ENCODE measurements around the gene ASB4.
A peak's percentile ranks its signal among the peaks of the same experiment; 100 is the strongest.
"Not testable (repeated sequence)": the region's sequence is repeated elsewhere in the genome, so short reads cannot be mapped to it uniquely, and the experiment has no call there.

Gene ASB4

DNA sequence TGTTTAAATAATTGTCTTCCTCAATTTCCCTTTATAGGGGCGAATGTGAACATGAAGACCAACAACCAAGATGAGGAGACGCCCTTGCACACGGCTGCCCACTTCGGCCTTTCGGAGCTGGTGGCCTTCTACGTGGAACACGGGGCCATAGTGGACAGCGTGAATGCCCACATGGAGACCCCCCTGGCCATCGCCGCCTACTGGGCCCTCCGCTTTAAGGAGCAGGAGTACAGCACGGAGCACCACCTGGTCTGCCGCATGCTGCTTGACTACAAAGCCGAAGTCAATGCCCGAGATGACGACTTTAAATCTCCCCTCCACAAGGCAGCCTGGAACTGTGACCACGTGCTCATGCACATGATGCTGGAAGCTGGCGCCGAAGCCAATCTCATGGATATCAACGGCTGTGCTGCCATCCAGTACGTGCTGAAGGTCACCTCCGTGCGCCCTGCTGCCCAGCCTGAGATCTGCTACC is 42.1 kb downstream of the ASB4 start:
- DNase-seq, result no peak

- DNase-seq, result no peak
These were observed 44.0 kb downstream of the ASB4 start for GRCh38 chr7:95529701-95530100.

DNA sequence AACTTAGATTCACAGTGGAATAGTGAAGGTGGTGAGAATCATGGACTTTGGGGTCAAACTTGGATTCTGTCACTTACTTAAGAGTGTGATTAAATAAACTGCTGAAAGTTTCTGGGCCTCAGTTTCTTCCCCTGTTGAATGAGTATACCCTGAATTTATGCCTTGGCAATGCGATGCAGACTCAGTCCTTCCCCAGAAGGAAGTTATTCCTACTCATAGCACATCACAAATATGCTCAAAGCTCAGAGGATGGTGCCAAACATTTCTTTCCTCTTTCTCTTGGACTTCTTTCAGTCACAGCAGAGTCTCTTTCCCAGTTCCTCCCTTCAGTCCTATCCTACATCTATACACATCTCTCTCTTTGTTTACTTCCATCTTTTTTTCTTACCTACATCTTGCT is 45.1 kb downstream of the ASB4 start:
- DNase-seq, result no peak

GRCh38 chr7:95531605-95532219 is 46.0 kb downstream of the ASB4 start:
- no peak for DNase-seq

DNA sequence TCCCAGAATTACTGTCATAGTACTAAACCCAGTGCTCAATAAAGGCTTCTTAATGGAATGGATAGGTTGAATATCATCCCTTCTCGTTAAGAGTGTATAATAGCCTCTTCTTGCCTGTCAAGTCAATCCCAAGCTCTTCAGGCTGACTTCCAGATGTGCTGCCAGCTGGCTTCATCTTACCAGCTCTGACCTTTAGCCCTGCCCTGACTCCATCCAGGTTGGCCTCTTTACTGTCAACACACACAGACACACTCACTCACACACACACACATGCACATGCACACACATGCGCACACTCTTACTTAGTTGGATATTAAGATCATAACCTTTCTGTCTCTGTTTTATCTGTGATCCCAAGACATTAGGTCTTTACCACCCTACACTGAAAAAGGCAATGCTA is 49.1 kb downstream of the ASB4 start:
- DNase-seq, result no peak

DNA sequence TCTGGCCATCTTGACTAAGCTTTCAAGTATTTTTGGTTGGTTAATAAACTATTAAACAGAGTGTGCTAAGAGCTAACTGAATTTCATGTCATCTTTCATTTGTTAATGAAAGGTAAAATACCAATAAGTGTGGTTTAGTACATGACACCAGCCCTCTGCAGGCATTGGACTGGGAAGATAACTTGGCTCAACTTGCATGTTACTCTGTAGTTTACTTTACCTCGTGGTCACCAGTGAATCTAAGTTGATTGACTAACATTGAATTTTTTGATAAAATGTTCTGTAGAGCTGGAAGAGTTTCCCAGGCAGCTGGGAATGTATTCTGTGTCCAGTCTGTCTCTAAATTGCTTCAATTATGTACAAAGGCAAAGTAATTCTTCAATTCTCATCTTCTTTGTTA is 49.9 kb downstream of the ASB4 start:
- DNase-seq, result no peak

DNA sequence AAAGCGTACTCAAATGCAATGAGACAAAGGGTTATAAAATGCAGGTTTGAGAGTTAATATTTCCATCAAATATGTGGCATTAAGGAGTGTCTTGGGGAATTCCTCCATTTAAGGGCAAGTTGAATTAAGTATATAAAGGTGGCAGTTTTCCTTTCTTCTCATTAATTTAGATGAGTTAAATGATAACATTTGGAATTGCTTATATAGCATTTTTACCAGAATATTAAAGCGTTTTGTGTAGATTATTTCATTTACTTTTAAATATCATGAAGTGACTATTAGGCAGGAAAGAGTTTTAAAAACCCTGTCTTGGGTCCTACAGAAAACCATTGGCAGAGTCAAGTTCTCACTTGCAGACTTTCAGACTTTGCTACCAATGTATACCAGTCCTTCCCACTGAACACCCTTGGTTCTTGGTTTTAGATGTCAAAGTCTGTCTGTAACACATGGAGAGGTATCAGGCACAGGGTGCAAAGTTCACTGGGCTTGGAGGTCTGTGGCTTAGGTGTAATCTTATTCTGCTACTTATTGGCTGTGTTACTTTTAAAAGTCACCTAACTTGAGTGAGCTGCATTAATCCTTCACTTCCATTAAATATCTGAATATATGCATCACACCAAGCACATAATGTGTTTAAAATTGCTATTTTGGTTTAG is 51.0 kb downstream of the ASB4 start:
- no peak for DNase-seq

DNA sequence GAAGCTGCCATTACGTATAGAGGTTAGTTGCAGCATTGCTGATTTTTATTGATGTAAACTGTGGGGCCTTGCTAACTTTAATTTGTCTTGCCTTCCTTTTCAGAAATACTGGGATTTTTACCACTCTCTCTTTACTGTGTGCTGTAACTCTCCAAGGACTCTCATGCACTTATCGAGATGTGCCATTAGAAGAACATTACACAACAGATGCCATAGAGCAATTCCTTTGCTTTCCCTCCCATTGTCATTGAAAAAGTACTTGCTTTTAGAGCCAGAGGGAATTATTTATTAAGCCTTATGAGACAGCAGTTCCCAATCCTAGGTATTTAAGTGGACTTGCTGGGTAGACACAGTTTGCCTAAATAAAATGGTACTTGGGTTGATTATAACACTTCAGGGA is 51.7 kb downstream of the ASB4 start:
- no peak for DNase-seq

- no peak for DNase-seq
These were observed 53.7 kb downstream of the ASB4 start for GRCh38 chr7:95539426-95539825.

- DNase-seq, result no peak
These were observed 54.6 kb downstream of the ASB4 start for GRCh38 chr7:95540366-95540765.

DNA sequence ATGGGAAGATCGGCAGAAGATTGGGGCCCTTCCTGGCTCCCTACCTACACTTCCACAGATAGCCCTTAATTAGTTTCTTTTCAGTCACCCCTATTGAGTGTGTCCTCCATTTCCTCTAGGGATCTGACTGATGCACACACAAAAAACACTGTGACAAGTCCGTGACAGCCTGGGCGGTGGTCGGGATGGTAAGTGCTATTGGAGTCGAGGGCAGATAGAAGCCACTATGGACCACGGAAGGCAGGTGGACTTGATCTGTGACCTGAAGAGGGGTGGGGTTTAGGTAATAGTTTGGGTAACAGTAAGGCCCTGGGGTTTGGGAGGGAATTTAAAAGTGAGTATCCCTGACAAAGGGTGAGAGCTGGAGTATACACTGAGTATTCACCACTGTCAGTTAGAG is 57.6 kb downstream of the ASB4 start:
- no peak for DNase-seq

DNA sequence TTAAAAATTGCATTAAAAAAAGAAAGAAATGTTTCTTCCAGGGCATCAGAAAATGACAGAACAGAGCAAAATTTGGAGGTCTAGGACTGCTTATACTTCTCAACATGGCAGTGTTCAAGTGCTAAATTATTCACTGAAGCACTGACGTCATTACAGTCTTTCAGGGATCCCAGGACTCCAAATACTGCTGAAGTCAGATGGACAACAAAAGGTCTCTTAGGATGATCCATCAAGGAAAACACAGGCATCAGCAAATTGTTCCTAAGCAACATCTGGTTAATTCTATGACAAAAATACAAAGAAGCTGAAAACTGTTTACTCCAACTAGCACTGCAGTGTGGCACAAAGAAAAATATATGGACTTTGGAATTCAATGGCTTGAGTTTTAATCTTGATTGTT is 58.4 kb downstream of the ASB4 start:
- DNase-seq, result no peak

DNA sequence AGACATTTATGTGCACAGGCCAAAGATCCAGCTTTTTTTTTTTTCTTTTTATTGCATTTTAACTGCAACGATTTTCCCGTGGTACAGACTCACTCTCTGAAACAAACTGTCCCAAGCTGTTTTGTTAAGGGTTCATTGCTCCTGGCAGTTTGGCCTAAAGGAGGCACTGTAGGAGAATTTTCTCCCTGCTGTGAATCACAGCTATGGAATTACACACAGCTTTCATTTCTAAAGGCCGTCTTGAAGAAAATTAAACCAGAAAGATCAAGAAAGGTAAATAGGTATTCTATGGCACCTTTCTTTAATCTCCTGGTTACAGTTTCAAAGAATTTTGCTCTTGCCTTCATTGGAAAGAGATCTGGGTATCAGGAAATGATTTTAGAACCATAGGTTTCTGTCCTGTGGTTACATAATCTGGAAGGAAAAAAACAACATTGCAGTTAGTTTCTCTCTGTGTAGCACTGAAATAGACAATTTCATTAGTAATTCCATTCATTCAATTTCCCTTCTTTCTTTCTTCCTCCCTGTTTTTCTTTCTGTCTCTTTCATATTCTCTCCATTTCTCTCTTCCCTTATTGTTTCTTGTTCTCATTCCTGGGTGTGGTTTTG is 59.4 kb downstream of the ASB4 start:
- no peak for DNase-seq

- DNase-seq, result no peak
These were observed 59.9 kb downstream of the ASB4 start for GRCh38 chr7:95545673-95546072.

DNA sequence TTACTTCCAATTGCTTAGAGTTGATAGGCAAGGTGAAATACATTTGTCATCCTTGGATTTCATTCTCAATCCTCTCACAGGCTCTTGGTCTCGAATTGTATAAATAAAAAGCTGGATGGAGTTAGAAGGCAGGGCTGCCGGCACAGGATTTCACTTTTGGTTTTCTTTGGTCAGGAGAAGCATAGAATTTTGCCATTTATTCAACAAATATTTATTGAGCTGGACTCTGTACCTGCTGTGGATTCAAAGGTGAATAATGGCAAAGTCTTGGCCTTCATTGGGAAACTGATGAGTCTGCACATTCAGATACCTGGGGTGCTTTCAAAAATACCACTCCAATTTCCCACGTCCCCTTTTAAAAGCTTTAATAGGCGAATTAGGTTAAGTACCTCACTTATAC is 60.9 kb downstream of the ASB4 start:
- DNase-seq, result no peak

DNA sequence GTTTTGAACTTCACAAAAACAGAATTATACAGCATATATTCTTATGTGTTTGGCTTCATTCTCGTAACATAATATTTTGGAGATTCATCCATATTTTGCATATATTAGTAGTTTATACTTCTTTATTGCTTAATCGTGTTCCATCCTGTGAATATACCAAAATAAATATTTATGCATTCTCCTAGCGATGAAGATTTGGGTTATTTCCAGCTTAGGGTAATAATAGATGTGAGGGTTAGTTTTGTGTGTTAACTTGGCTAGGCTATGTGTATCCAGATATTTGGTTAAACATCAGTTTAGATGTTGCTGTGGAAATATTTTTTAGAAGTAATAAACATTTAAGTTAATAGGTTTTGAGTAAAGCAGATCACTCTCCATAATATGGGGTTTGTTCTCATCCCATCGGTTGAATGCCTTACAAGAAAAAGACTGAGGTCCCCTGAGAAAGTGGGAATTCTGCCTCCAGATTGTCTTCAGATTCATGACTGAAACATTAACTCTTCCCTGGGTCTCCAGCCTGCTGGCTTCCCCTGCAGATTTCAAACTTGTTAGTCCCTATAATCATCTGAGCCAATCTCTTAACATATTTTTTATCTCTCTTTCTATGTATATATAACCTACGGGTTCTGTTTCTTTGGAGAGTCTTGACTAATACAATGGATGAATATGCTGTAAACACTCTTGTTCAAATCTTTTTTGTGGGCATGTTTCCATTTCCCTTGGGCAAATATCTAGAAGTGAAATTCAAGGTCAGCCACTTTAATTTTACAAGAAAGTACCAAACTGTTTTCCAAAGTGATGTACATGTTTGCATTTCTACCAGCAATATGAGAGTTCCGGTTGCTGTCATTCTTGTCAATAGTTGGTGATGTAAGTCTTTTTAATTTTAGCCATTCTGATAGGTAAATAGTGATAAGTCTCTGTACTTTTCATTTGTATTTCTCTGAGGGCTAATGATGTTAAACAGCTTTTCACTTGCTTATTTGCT is 61.9 kb downstream of the ASB4 start:
- DNase-seq, result no peak

DNA sequence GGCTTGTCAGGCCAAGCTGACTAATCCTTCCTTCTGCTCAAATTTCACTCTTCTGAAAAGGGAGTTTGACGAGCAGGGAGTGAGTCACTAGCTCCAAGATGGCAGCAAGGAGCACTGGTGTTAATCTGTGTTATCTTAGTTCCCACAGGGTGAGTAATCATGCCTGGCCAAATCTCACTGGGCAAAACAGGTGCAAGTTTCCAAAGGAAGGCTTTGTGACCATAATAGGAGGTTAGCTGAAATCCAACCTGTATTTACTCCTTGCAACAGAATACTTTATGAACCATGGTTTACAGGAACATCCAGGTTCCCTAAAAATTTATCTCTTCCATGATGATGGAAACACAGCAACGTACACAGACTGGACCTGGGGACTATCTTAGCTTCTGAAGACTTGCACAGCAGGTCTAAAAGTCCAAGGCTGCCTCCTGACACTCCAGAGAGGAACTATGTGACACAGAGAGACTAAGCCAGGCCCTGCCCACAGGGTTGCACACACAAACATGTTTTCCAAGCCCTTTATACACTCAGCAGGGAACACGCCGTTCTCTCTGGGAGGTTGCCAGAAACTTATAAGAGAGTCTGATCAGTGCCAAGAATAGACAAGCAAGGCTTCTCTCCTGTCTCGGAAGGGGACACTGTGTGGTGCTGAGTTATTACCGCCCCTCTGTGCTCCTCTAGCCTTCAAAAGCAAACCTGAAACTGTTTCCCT is 64.2 kb downstream of the ASB4 start:
- DNase-seq, result peak; percentile 70

GRCh38 chr7:95550546-95550945 is 64.8 kb downstream of the ASB4 start:
- DNase-seq, result no peak

GRCh38 chr7:95552010-95552926 is 66.5 kb downstream of the ASB4 start:
- DNase-seq, result not testable (repeated sequence)

- DNase-seq, result no peak
These were observed 68.2 kb downstream of the ASB4 start for GRCh38 chr7:95553939-95554338.

DNA sequence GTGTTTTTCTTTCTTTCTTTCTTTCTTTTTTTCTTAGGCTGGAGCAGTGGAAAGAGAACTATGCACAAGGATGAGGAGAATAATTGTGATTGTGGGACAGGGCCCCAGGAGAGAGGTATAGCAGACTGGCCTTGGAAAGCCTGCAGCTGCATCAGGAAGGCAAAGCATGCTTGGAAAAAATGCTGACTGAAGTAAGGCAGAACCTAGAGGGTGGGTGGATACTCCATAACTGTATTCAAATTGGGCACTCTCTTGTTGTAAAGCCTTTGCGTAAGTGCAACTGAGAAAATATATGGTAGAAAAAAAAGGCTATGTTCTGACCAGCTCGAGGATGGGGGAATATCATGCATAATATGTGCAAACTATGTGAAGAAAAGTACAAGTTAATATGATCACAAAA is 71.0 kb downstream of the ASB4 start:
- DNase-seq, result no peak

GRCh38 chr7:95558864-95559263 is 73.1 kb downstream of the ASB4 start:
- no peak for DNase-seq
